HepG2 (cell line): ENCODE data around the gene BICRA. TPM values are rescaled to one million over a fixed set of nuclear protein-coding genes. Genes with fewer than 3 reads are reported as not detected.

ENCODE experiments used
- ATAC-seq: fragments of 200-7000 bp; cut with Tn5 transposase; 3 replicates; pipeline ENCODE4 v1.9.1; 2020; ENCODE audit warnings: mild to moderate bottlenecking, moderate library complexity
- BruUV-seq: library from RNA; stranded (reverse); fragments of 400-500 nt; replicated peaks from 2 replicates; lab custom pipeline; 2021; lab: Mats Ljungman, UMichigan
- CTCF ChIA-PET: fragments of 300-600 bp; formaldehyde crosslinking; extraction: SDS; loops from one replicate; lab custom pipeline; 2021; ENCODE audit warnings: low total read pairs, inconsistent platforms, low intra/inter-chr PET ratio; lab: Yijun Ruan, JAX
- POLR2A ChIA-PET: fragments of 350-600 bp; sonication (Branson Sonifier 250); formaldehyde crosslinking; loops from one replicate; lab custom pipeline; 2020; ENCODE audit warnings: antibody characterized with exemption, inconsistent platforms; lab: Yijun Ruan, JAX
- DNase-seq: peaks from one replicate; pipeline ENCODE4 v3.0.0-alpha.2; 2015; ENCODE audit warnings: low spot score
- FAIRE-seq: peaks from 3 replicates; lab custom pipeline; 2011; peaks lifted over from hg19 to GRCh38; lab: Jason Lieb, UNC
- H2AFZ ChIP-seq: one replicate; pipeline ENCODE4 v1.6.1; 2011; ENCODE audit warnings: low read length, inconsistent platforms
- H3K27ac ChIP-seq: fragments of 300-600 bp; 3 replicates; pipeline ENCODE4 v1.8.0; 2011; ENCODE audit warnings: mixed run types, mild to moderate bottlenecking, mixed read lengths, low read length, inconsistent platforms; ENCODE audit not compliant: insufficient read depth; ENCODE audit errors: extremely low read length
- H3K27me3 ChIP-seq, 2 experiments: fragments of 200-600 bp in 1 of 2; 2 replicates in 1 of 2; 3 replicates in 1 of 2; pipeline versions ENCODE4 v1.6.0 to v1.8.0; 2011; ENCODE audit warnings: low read length in 2 of 2, mild to moderate bottlenecking in 2 of 2, moderate library complexity in 2 of 2, inconsistent platforms in 1 of 2; ENCODE audit not compliant: insufficient read depth in 2 of 2, control insufficient read depth in 1 of 2
- H3K36me3 ChIP-seq, 2 experiments: fragments of 200-600 bp in 1 of 2; replicated peaks in 1 of 2; 2 replicates in 1 of 2; 3 replicates in 1 of 2; pipeline versions ENCODE4 v1.5.1 to v1.8.0; 2011; ENCODE audit warnings: low read length in 2 of 2, inconsistent platforms in 1 of 2; ENCODE audit not compliant: insufficient read depth in 2 of 2, control insufficient read depth in 1 of 2
- H3K4me1 ChIP-seq: 2 replicates; pipeline ENCODE4 v1.5.1; 2012; ENCODE audit warnings: low read length, inconsistent platforms; ENCODE audit not compliant: insufficient read depth
- H3K4me2 ChIP-seq: 2 replicates; pipeline ENCODE4 v1.6.0; 2011; ENCODE audit warnings: low read depth, low read length, inconsistent platforms
- H3K4me3 ChIP-seq, 3 experiments: fragments of 200-600 bp in 1 of 3; sonication (generic), shearing (Covaris generic) in 1 of 3; replicated peaks in 1 of 3; 2 replicates each; pipeline ENCODE4 v1.5.1; 2011 to 2016; ENCODE audit warnings: low read length in 3 of 3, inconsistent platforms in 2 of 3, low read depth in 2 of 3, mild to moderate bottlenecking in 2 of 3, control low read depth in 1 of 3, mixed read lengths in 1 of 3; ENCODE audit not compliant: insufficient read depth in 1 of 3
- H3K79me2 ChIP-seq: one replicate; pipeline ENCODE4 v1.6.1; 2011; ENCODE audit warnings: low read length, inconsistent platforms; ENCODE audit not compliant: insufficient read depth
- H3K9ac ChIP-seq: 2 replicates; pipeline ENCODE4 v1.6.0; 2011; ENCODE audit warnings: mild to moderate bottlenecking, low read depth, low read length, inconsistent platforms; ENCODE audit not compliant: insufficient read depth
- H3K9me3 ChIP-seq: 2 replicates; pipeline ENCODE4 v1.5.1; 2012; ENCODE audit warnings: mild to moderate bottlenecking, low read length
- H4K20me1 ChIP-seq: 2 replicates; pipeline ENCODE4 v1.6.0; 2011; ENCODE audit warnings: inconsistent platforms, mild to moderate bottlenecking, low read length, moderate library complexity; ENCODE audit not compliant: insufficient read depth
- ATAD3A ChIP-seq: sonication (generic); formaldehyde crosslinking; IDR thresholded peaks from 2 replicates; pipeline ENCODE4 v1.4.0; 2020; ENCODE audit warnings: missing genetic modification reagents
- ATF3 ChIP-seq: sonication (generic); formaldehyde crosslinking; IDR thresholded peaks from 2 replicates; pipeline ENCODE4 v1.4.0; 2020; ENCODE audit warnings: missing genetic modification reagents
- ATF7 ChIP-seq, 2 experiments: fragments of 450-650 bp in 1 of 2; sonication (generic) in 1 of 2; formaldehyde crosslinking in 1 of 2; IDR thresholded peaks; 2 replicates each; pipeline versions ENCODE4 v1.4.0 to v1.6.1; 2016 to 2020; ENCODE audit warnings: antibody characterized with exemption in 1 of 2, mild to moderate bottlenecking in 1 of 2, missing genetic modification reagents in 1 of 2
- CBX5 ChIP-seq: sonication (generic); formaldehyde crosslinking; IDR thresholded peaks from 2 replicates; pipeline ENCODE4 v1.4.0; 2020; ENCODE audit warnings: missing genetic modification reagents, borderline replicate concordance
- CEBPB ChIP-seq: IDR thresholded peaks from 2 replicates; pipeline ENCODE4 v1.6.1; 2011; ENCODE audit warnings: low read depth, low read length, improper control_type of control experiment, borderline replicate concordance
- CEBPG ChIP-seq: IDR thresholded peaks from 2 replicates; pipeline ENCODE4 v1.6.1; 2016
- CREM ChIP-seq, 2 experiments: sonication (generic) in 1 of 2; formaldehyde crosslinking in 1 of 2; IDR thresholded peaks; 2 replicates each; pipeline versions ENCODE4 v1.4.0 to v1.6.1; 2016 to 2020; ENCODE audit warnings: antibody characterized with exemption in 1 of 2, mild to moderate bottlenecking in 1 of 2, missing genetic modification reagents in 1 of 2
- ELK4 ChIP-seq: sonication (generic); formaldehyde crosslinking; IDR thresholded peaks from 2 replicates; pipeline ENCODE4 v1.9.0; 2021; ENCODE audit warnings: missing genetic modification reagents, borderline replicate concordance
- GATAD2A ChIP-seq: IDR thresholded peaks from 2 replicates; pipeline ENCODE4 v1.6.1; 2016
- GTF2F1 ChIP-seq: fragments of 150-350 bp; IDR thresholded peaks from 2 replicates; pipeline ENCODE4 v1.6.1; 2014; ENCODE audit warnings: low read length
- HOXA3 ChIP-seq: sonication (generic); formaldehyde crosslinking; IDR thresholded peaks from 2 replicates; pipeline ENCODE4 v1.5.0; 2020; ENCODE audit warnings: missing genetic modification reagents
- PHF5A ChIP-seq: IDR thresholded peaks from one replicate; pipeline ENCODE4 v1.6.1; 2018; ENCODE audit warnings: low read depth, missing genetic modification reagents; ENCODE audit not compliant: unreplicated experiment
- POGZ ChIP-seq: sonication (generic); formaldehyde crosslinking; IDR thresholded peaks from 2 replicates; pipeline ENCODE4 v1.4.0; 2020; ENCODE audit warnings: mild to moderate bottlenecking, missing genetic modification reagents
- PTBP1 ChIP-seq: fragments of 200-400 bp; formaldehyde crosslinking; IDR thresholded peaks from 2 replicates; pipeline ENCODE4 v1.6.1; 2018; ENCODE audit warnings: low read length, low read depth; ENCODE audit not compliant: poor library complexity, severe bottlenecking
- RAD51 ChIP-seq: fragments of 450-650 bp; IDR thresholded peaks from 2 replicates; pipeline ENCODE4 v1.6.1; 2016; ENCODE audit warnings: borderline replicate concordance
- SAP130 ChIP-seq: IDR thresholded peaks from 2 replicates; pipeline ENCODE4 v1.6.1; 2016; ENCODE audit warnings: low read depth
- SUZ12 ChIP-seq: fragments of 150-350 bp; IDR thresholded peaks from 2 replicates; pipeline ENCODE4 v1.6.1; 2014; ENCODE audit warnings: low read depth, low read length
- TFE3 ChIP-seq: IDR thresholded peaks from 2 replicates; pipeline ENCODE4 v1.6.1; 2016
- YY1 ChIP-seq: IDR thresholded peaks from 2 replicates; pipeline ENCODE4 v1.6.1; 2011; ENCODE audit warnings: low read length, low read depth, moderate library complexity, mild to moderate bottlenecking; ENCODE audit not compliant: insufficient read depth, insufficient replicate concordance
- ZFP91 ChIP-seq: sonication (generic); formaldehyde crosslinking; IDR thresholded peaks from 2 replicates; pipeline ENCODE4 v1.9.0; 2022; ENCODE audit warnings: missing genetic modification reagents, mild to moderate bottlenecking, borderline replicate concordance
- ZNF382 ChIP-seq: sonication (generic); formaldehyde crosslinking; IDR thresholded peaks from 2 replicates; pipeline ENCODE4 v1.5.0; 2020; ENCODE audit warnings: missing genetic modification reagents, mild to moderate bottlenecking, borderline replicate concordance
- ZNF501 ChIP-seq: sonication (generic); formaldehyde crosslinking; IDR thresholded peaks from 2 replicates; pipeline ENCODE4 v1.5.1; 2020; ENCODE audit warnings: mild to moderate bottlenecking, moderate library complexity, missing genetic modification reagents
- WGBS: methylation state at CpG from one replicate; pipeline ENCODE4 v1.1.6; 2017; ENCODE audit warnings: low lambda C conversion rate; 5-methylcytosine and 5-hydroxymethylcytosine counted together
- in situ Hi-C: cut with HindIII; loops from 2 replicates; pipeline ENCODE4 v1.10.0; 2017; ENCODE audit warnings: low pct_unique_long_range_greater_than_20kb; ENCODE audit not compliant: extremely low pct_ligation_motif_present
- intact Hi-C: fragments of 100-400 bp; cut with micrococcal nuclease; formaldehyde crosslinking; loops from one replicate; pipeline ENCODE4 v1.10.0; 2022; ENCODE audit not compliant: unreplicated experiment
- polyA plus RNA-seq, 8 experiments: library from polyadenylated mRNA; depleted of rRNA in 3 of 8; stranded (reverse) in 7 of 8; unstranded in 1 of 8; fragments of >200 nt; fragmentation: Illumina TruSeq in 4 of 8; extraction: Trizol in 4 of 8; gene quantifications; 2 replicates each; pipeline versions ENCODE4 v1.2.1 to v1.2.3, GENCODE V29; 2011 to 2016; ENCODE audit warnings: low read depth in 4 of 8, missing spikeins in 1 of 8, mixed read lengths in 1 of 8; ENCODE audit not compliant: insufficient read depth in 1 of 8
- total RNA-seq, 5 experiments: library from RNA; depleted of rRNA; stranded (reverse); fragments of >200 nt; fragmentation: Illumina TruSeq; extraction: Trizol; gene quantifications; 2 replicates each; pipeline ENCODE4 v1.2.3, GENCODE V29; 2016; ENCODE audit warnings: low read depth in 1 of 5

BICRA gene
- total and polyA plus RNA-seq, 2 of the 13 experiments (the other 11 are each of a cell fraction or from before 2014, with no cell fraction given), result 0.55 to 0.71 TPM

- in situ Hi-C loops, result no loop called here
- peak overlapping the region; percentile 61 for H3K4me2 ChIP-seq
- CTCF ChIA-PET, result no interaction called here
- TF ChIP-seq RAD51, result no peak
- no peak for TF ChIP-seq ELK4 (CRISPR knock-in tag)
- TF ChIP-seq PHF5A (CRISPR knock-in tag), result no peak
- TF ChIP-seq ATAD3A (CRISPR knock-in tag), result no peak
- peak; percentile 53 for TF ChIP-seq PTBP1
- no peak for TF ChIP-seq TFE3
- 0 out of 2 replicates have a peak, but pooled peaks have one; percentile 19 for TF ChIP-seq GATAD2A (CRISPR knock-in tag)
- no peak for TF ChIP-seq HOXA3
- peak; percentile 82 for TF ChIP-seq ATF7 (IDR thresholded peaks at IDR 0.05)
- TF ChIP-seq ATF7 (CRISPR knock-in tag; IDR thresholded peaks at IDR 0.05), result no peak
- no peak for TF ChIP-seq GTF2F1
- peak; percentile 22; the same call in 1 of the 2 replicates for TF ChIP-seq SAP130 (CRISPR knock-in tag)
- TF ChIP-seq ZNF382 (CRISPR knock-in tag), result no peak
- TF ChIP-seq CEBPB, result peak; percentile 92
- TF ChIP-seq ATF3 (CRISPR knock-in tag), result peak; percentile 79
- TF ChIP-seq ZNF501 (CRISPR knock-in tag), result no peak
- TF ChIP-seq SUZ12, result no peak
- peak; percentile 96 for TF ChIP-seq CEBPG (CRISPR knock-in tag)
- peak; percentile 26; the same call in 1 of the 2 replicates for TF ChIP-seq CREM (IDR thresholded peaks at IDR 0.05)
- no peak for TF ChIP-seq CREM (CRISPR knock-in tag; IDR thresholded peaks at IDR 0.05)
- TF ChIP-seq CBX5, result no peak
- TF ChIP-seq YY1, result peak; percentile 10
- no peak for TF ChIP-seq POGZ (CRISPR knock-in tag)
- TF ChIP-seq ZFP91 (CRISPR knock-in tag), result peak; percentile 97
Observed at GRCh38 chr19:47723581-47723940, 114.6 kb downstream of the BICRA start.

More at GRCh38 chr19:47723581-47723940, 114.6 kb downstream of the BICRA start:
- peaks cover 64% of the 10 kb centered on the region for H3K4me1 ChIP-seq
- H3K27ac ChIP-seq, result no peak overlapping the region
- ATAC-seq (no peak; the same call in 2 of the 3 replicates), DNase-seq (peak; percentile 63), FAIRE-seq (peak; percentile 65)
- 9% methylated on average over 7 of the region's 7 CpGs for WGBS
- H3K9ac ChIP-seq, result no peak overlapping the region
- no peaks in the 10 kb centered on the region for H3K79me2 ChIP-seq
- intact Hi-C loops, result no loop called here
- no peaks in the 10 kb centered on the region for H3K36me3 ChIP-seq
- H2AFZ ChIP-seq, result no peak overlapping the region
- no peaks in the 10 kb centered on the region for H3K27me3 ChIP-seq
- no peaks in the 10 kb centered on the region for H3K9me3 ChIP-seq
- peak overlapping the region in 1 of 3 experiments; percentile 38; a peak in 1 of 6 replicates for H3K4me3 ChIP-seq
- no TSS peak for BruUV-seq
- H4K20me1 ChIP-seq, result no peaks in the 10 kb centered on the region
- POLR2A ChIA-PET, result no interaction called here
